ENCODE measurements around the gene OR2AG1. TPM values are rescaled to one million over a fixed set of nuclear protein-coding genes. Genes with fewer than 3 reads are reported as not detected.
"Not testable (repeated sequence)": the region's sequence is repeated elsewhere in the genome, so short reads cannot be mapped to it uniquely, and the experiment has no call there.

OR2AG1 gene
- polyA plus RNA-seq, 4 donors = 0.06 TPM; not detected in 3

DNA sequence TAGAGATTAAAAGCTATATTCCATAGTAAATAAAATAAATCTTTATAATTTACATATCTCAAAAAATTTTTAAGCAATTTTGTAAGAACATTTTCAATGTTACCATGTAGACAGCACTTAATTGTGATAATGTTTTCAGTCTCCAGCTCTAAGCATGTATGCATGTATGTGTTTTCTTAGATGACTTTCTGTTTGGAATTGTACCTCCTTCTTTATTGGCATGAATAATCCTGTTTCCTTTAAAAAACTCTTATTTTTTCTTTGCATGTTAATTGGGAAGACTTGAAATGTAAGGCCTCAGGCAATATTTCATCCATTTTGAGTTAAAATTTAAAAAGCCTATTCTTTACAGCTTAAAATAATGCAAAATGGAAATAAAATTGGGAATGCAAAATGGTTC, 2.0 kb upstream of the OR2AG1 start:
- no peak for DNase-seq (ENCODE audit: low read depth in 4 of 4, low spot score in 3 of 4)

- no peak for DNase-seq (ENCODE audit: low read depth in 4 of 4, low spot score in 3 of 4)
Measured at GRCh38 chr11:6790546-6790945, 7.7 kb downstream of the OR2AG1 start.

DNA sequence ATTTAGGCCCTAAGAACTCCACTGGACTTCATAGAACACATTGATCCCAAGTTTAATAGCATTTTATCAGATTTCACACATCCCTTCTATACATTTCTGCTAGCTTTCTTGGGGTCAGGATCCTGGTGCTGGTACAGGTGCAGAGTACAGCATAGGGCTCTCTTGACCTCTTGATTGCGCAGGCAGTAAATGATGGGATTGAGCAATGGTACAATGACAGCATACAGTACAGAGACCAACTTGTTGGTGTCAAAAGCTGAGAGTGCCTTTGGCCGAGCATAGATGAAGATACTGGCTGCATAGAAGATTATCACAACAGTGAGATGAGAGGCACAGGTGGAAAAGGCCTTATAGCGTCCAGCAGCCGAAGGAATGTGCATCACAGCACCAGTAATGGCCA, 11.8 kb downstream of the OR2AG1 start:
- DNase-seq (ENCODE audit: low read depth in 4 of 4, low spot score in 3 of 4) = no peak

GRCh38 chr11:6799402-6799801, 16.6 kb downstream of the OR2AG1 start, which contains the start of gene OR6A2:
OR6A2 (minus strand) TSS chr11:6799689; CDS start chr11:6795708, 3,981 bp downstream.
- no peak for DNase-seq (ENCODE audit: low read depth in 4 of 4, low spot score in 3 of 4)

DNA sequence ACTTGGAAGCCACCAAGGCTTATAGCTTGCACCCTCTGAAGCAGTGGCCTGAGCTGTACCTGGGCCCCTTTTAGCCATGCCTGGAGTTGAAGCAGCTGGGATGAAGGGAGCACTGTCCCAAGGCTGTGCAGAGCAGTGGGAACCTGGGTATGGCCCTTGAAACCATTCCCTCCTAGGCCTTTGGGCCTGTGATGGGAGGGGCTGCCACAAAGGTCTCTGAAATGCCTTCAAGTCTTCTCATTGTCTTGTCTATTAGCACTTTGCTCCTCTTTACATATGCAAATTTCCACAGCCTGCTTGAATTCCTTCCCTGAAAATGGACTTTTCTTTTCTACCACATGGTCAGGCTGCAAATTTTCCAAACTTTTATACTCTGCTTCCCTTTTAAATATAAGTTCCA, 18.3 kb downstream of the OR2AG1 start:
- DNase-seq (ENCODE audit: low read depth in 4 of 4, low spot score in 3 of 4) = not testable (repeated sequence)

DNA sequence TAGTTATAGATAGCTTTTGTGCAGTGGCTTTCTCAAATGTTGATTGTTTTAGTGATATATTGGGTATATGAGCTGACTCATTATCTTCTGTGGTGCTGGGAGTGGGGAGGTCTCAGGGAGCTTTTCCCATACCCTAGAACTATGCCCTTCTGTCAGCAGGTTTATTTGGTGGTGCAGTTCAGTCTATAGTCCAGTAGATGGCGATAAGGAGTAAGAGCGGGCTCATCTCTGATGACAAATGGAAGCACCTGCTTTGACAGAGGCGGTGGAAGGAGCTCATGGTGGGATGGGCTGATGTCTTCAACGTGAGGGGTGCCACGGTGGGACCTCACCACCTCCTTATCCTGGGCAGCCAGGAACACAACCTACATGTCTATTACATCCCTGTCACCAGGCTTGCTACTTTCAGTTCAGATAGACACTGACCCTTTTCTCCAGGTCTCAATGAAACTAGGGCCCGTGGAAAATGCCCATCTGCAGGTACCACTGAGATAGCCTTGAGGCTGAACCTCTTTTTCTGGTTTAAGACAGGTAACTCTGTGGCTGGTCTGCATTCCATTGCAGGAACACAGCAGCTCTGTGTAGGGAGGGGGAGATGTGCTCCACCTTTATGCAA, 29.7 kb downstream of the OR2AG1 start:
- peak in 3 of 4 donors; percentile 4 to 16 (median 7) for DNase-seq (ENCODE audit: low read depth in 4 of 4, low spot score in 3 of 4)

- no peak for DNase-seq (ENCODE audit: low read depth in 4 of 4, low spot score in 3 of 4)
Measured at GRCh38 chr11:6813656-6814055, 30.8 kb downstream of the OR2AG1 start.

GRCh38 chr11:6817694-6818093, 34.9 kb downstream of the OR2AG1 start:
- no peak for DNase-seq (ENCODE audit: low read depth in 4 of 4, low spot score in 3 of 4)

- no peak for DNase-seq (ENCODE audit: low read depth in 4 of 4, low spot score in 3 of 4)
Measured at GRCh38 chr11:6818967-6819366, 36.1 kb downstream of the OR2AG1 start.

DNA sequence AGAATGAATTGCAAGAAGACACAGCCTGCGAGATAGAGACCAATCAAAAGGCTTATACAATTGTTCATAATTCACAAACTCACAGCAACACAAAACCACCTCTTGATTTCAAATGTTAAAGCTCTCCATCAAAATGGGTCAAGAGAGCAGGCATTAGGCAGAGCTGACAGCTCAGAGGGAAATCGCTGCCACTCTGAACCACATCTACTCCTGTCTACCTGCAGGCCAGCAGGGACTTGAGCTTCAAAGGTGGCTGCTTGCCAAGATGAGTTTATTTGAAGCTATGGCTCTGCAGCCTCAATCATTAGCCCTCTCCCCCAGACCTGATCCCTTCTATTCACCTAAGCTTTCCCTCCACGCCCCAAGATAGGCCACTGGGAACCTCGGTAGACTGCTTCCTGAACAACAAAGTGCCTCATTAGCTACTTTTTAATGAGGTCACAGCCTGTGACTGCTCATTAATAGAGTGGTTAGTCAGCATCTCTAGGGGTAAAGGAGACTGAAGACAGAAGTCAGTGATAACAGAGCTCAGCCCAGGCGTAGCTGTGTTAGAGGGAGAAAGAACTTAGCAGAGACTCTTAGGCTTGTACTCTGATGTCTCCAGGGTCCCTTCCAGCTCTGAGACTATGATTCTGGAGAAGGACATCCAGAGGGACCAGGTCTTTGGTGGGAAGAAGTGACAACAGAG, 41.5 kb downstream of the OR2AG1 start:
- no peak for DNase-seq (ENCODE audit: low read depth in 4 of 4, low spot score in 3 of 4)

DNA sequence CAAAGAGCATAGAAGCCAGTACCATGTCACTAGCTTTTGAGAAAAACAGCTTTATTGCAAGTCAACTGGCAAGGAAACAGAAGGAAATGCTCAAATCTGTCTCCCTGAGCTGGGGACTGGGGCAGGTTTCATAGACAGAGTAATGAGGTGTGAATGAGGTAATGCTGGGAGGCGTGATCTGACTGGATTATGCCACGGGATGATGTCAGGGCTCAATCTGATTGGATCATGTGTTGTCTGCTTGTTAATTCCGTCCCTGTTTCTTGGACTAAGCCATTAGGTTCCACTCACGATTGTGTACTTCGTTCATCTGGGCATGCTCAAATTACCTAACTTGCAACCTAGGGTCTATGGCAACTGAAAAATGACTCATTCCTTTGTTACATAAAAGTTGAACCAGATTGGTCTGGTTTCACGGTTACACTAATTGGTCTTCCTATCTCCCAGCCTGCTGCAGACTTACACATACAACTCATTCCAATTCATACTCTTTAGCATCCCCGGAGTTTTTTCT, 42.5 kb downstream of the OR2AG1 start:
- no peak for DNase-seq (ENCODE audit: low read depth in 4 of 4, low spot score in 3 of 4)

DNA sequence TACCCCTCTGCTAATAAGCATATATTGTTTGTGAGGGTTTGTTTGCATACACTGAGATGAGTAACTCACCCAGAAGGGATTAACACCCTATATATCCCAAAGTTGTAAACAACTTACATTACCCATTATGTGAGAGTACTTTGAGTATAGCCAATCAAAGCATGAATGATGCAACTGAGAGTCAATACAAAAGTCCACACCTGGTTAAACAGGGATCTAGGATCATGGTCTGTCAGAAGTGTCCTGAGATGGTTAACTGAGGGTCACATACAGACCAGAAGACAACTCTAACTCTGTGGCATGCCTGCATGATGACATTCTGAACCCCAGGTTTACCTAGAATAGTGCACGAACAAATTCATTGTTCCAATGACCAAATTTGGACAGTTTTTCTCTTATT, 45.3 kb downstream of the OR2AG1 start:
- DNase-seq (ENCODE audit: low read depth in 4 of 4, low spot score in 3 of 4) = no peak

- no peak for DNase-seq (ENCODE audit: low read depth in 4 of 4, low spot score in 3 of 4)
Measured at GRCh38 chr11:6833356-6833755, 50.5 kb downstream of the OR2AG1 start.

- no peak for DNase-seq (ENCODE audit: low read depth in 4 of 4, low spot score in 3 of 4)
Measured at GRCh38 chr11:6834021-6834420, 51.2 kb downstream of the OR2AG1 start.

Other genes starting within 250 kb of the OR2AG1 start
- gene RRP8, start 179.4 kb upstream of the OR2AG1 start, polyA plus RNA-seq (ENCODE audit: insufficient read length in 4 of 4) = 10 to 100 TPM; 22.4 to 25.4 (median 23.9) TPM
- 100 to 1,000 TPM; 153 to 162 (median 160) TPM for gene ILK, start 179.2 kb upstream of the OR2AG1 start, polyA plus RNA-seq (ENCODE audit: insufficient read length in 4 of 4)
- gene TAF10, start 170.8 kb upstream of the OR2AG1 start, polyA plus RNA-seq (ENCODE audit: insufficient read length in 4 of 4) = 10 to 100 TPM; 80.5 to 97.0 (median 87.3) TPM
- gene TPP1, start 163.6 kb upstream of the OR2AG1 start, polyA plus RNA-seq (ENCODE audit: insufficient read length in 4 of 4) = 100 to 1,000 TPM; 123 to 144 (median 129) TPM
- 10 to 100 TPM; 33.1 to 39.1 (median 33.5) TPM for gene DCHS1, start 127.2 kb upstream of the OR2AG1 start, polyA plus RNA-seq (ENCODE audit: insufficient read length in 4 of 4)
- 10 to 100 TPM; 71.2 to 82.0 (median 73.2) TPM for gene MRPL17, start 99.7 kb upstream of the OR2AG1 start, polyA plus RNA-seq (ENCODE audit: insufficient read length in 4 of 4)
- gene OR2AG2, start 11.0 kb upstream of the OR2AG1 start, polyA plus RNA-seq (ENCODE audit: insufficient read length in 4 of 4) = under 1 TPM in 3 of 4 donors, not detected in 1; 0.08 to 0.11 (median 0.09) TPM
- gene OR6A2, start 16.7 kb downstream of the OR2AG1 start, polyA plus RNA-seq (ENCODE audit: insufficient read length in 4 of 4) = under 1 TPM in 2 of 4 donors, not detected in 2; 0.01 to 0.04 TPM
- gene OR10A5, start 62.7 kb downstream of the OR2AG1 start, polyA plus RNA-seq (ENCODE audit: insufficient read length in 4 of 4) = not detected
- gene OR10A2, start 80.0 kb downstream of the OR2AG1 start, polyA plus RNA-seq (ENCODE audit: insufficient read length in 4 of 4) = under 1 TPM in 1 of 4 donors, not detected in 3; 0.04 TPM
- gene OR10A4, start 93.6 kb downstream of the OR2AG1 start, polyA plus RNA-seq (ENCODE audit: insufficient read length in 4 of 4) = not detected
- gene OR2D2, start 109.5 kb downstream of the OR2AG1 start, polyA plus RNA-seq (ENCODE audit: insufficient read length in 4 of 4) = not detected
- not detected for gene OR2D3, start 138.0 kb downstream of the OR2AG1 start, polyA plus RNA-seq (ENCODE audit: insufficient read length in 4 of 4)
- gene ZNF215, start 143.4 kb downstream of the OR2AG1 start, polyA plus RNA-seq (ENCODE audit: insufficient read length in 4 of 4) = 1 to 10 TPM; 2.4 to 5.1 (median 3.6) TPM
- 10 to 100 TPM; 10.9 to 13.2 (median 12.8) TPM for gene ZNF214, start 237.3 kb downstream of the OR2AG1 start, polyA plus RNA-seq (ENCODE audit: insufficient read length in 4 of 4)
- under 1 TPM; 0.69 to 0.98 (median 0.81) TPM for gene NLRP14, start 237.5 kb downstream of the OR2AG1 start, polyA plus RNA-seq (ENCODE audit: insufficient read length in 4 of 4)